Subcutaneous abdominal adipose tissue (tissue), 5 donors: Measurements from ENCODE around the gene FATE1.

Experiments
- H3K27ac ChIP-seq: one replicate; pipeline ENCODE4 v1.7.0; 2013; ENCODE audit warnings: low read depth, mild to moderate bottlenecking, inconsistent platforms, low read length, moderate library complexity
- H3K27me3 ChIP-seq, 5 donors: one replicate each; pipeline ENCODE4 v1.7.0; 2013; ENCODE audit warnings: low read length in 5 of 5, inconsistent platforms in 1 of 5; ENCODE audit not compliant: control insufficient read depth in 5 of 5, insufficient read depth in 4 of 5
- H3K36me3 ChIP-seq, 5 donors: one replicate each; pipeline ENCODE4 v1.7.0; 2013; ENCODE audit warnings: low read length in 5 of 5; ENCODE audit not compliant: control insufficient read depth in 5 of 5, insufficient read depth in 5 of 5
- H3K4me1 ChIP-seq, 5 donors: one replicate each; pipeline ENCODE4 v1.7.0; 2013; ENCODE audit warnings: low read length in 5 of 5, mild to moderate bottlenecking in 3 of 5, moderate library complexity in 1 of 5; ENCODE audit not compliant: control insufficient read depth in 5 of 5, insufficient read depth in 5 of 5
- H3K4me3 ChIP-seq, 5 donors: one replicate each; pipeline ENCODE4 v1.7.0; 2013; ENCODE audit warnings: low read length in 5 of 5, low read depth in 1 of 5
- H3K9ac ChIP-seq, 5 donors: one replicate each; pipeline ENCODE4 v1.7.0; 2013; ENCODE audit warnings: low read length in 5 of 5, mild to moderate bottlenecking in 4 of 5, moderate library complexity in 3 of 5
- H3K9me3 ChIP-seq, 5 donors: one replicate each; pipeline ENCODE4 v1.7.0; 2013; ENCODE audit warnings: low read length in 5 of 5; ENCODE audit not compliant: control insufficient read depth in 5 of 5
- donor health status: healthy.
- donor health status: healthy.
- donor health status: healthy.
- donor health status: healthy.
- donor health status: healthy.

Gene FATE1, protein sequence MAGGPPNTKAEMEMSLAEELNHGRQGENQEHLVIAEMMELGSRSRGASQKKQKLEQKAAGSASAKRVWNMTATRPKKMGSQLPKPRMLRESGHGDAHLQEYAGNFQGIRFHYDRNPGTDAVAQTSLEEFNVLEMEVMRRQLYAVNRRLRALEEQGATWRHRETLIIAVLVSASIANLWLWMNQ

DNA sequence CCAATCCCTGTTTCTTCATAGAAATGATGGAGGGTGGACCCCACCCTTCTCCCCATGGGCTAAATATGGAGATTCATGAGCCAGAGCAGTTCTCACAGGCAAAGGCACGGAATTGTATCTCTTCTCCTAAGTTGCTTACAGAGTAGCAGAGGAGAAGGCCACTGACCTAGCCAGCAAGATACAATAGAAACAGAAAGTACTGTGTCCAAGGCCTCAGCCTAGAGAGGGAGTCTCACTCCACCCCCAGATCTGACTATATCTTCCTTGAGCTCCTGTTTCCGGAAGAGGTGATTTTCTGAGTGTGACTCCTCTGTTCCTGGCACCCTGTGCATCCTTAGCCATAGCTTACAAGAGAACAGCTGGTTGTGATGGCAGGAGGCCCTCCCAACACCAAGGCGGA is at the start of gene FATE1:
Gene FATE1, plus strand, starts transcription at position 284 of the 400 bp plus-strand sequence. Its CDS starts 85 bp downstream, at position 369.
- peaks cover 0 to 24% (median 5%) of the 10 kb centered on the region in 5 donors for H3K4me1 ChIP-seq
- H3K9me3 ChIP-seq: no peaks in the 10 kb centered on the region
- H3K9ac ChIP-seq: no peak within 1 kb of the TSS
- no peaks in the 10 kb centered on the region for H3K36me3 ChIP-seq
- peaks cover 8 to 24% (median 10%) of the 10 kb centered on the region in 5 donors for H3K27me3 ChIP-seq
- H3K27ac ChIP-seq: no peak within 1 kb of the TSS
- H3K4me3 ChIP-seq: no peak within 1 kb of the TSS

DNA sequence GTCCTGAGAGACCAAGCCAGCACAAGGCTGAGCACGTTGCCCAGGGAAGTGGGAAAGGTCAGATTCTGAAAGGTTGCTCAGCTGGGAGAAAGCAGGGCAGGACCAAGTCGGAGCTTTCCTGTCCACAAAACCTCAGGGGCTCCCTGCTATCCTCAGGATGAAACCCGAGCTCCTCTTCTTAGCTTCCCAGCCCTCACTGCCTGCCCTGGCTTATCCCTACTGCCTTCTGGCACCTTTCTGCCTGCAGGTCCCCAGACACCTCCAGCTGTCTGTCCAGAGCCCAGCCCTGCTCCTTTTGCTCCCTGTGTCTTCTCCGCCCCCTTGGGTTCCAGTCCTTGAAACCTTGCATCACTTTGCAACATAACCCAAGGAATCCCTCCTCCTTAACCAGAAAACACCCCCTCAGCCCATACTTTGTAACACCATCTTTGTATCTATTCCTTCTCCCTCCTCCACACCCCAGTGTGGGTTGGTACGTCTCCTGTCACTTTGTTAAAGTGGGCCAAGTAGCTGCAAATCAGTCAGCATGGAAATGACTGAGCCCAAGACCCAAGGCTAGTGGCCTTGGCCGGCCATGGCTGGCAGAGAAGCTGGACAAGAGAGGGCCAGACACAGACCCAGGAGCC is 40.6 kb upstream of the FATE1 start:
- Histone ChIP-seq H3K27ac (no peak overlapping the region), H3K36me3 (no peaks in the 10 kb centered on the region), H3K9ac (no peak overlapping the region), H3K4me1 (no peaks in the 10 kb centered on the region), H3K4me3 (no peak overlapping the region), H3K27me3 (peaks cover 9 to 25% (median 24%) of the 10 kb centered on the region in 5 donors), H3K9me3 (no peaks in the 10 kb centered on the region)

DNA sequence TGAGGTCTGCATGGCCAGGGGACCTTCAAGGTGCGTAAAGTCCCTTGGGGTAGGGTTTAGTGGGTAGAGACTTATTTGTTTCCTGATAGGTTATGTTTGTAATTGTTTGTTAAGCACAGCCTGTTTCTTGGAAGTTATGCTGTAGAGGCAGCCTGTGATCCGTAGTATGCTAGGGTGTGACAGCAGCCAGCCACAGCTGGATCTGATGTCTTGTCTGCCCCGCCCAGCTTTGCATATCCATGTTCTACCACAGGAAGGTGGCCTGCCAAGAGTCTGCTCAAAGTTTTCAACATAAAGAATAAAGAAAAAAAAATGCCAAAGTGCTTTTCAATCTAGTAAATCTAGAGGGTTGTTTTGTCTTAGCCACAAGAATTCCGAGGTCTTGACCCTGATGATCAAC is 39.6 kb upstream of the FATE1 start:
- no peaks in the 10 kb centered on the region for H3K9me3 ChIP-seq
- no peak overlapping the region for H3K4me3 ChIP-seq
- no peaks in the 10 kb centered on the region for H3K4me1 ChIP-seq
- H3K9ac ChIP-seq: no peak overlapping the region
- no peak overlapping the region for H3K27ac ChIP-seq
- no peaks in the 10 kb centered on the region for H3K36me3 ChIP-seq
- H3K27me3 ChIP-seq: peaks cover 9 to 27% (median 24%) of the 10 kb centered on the region in 5 donors

DNA sequence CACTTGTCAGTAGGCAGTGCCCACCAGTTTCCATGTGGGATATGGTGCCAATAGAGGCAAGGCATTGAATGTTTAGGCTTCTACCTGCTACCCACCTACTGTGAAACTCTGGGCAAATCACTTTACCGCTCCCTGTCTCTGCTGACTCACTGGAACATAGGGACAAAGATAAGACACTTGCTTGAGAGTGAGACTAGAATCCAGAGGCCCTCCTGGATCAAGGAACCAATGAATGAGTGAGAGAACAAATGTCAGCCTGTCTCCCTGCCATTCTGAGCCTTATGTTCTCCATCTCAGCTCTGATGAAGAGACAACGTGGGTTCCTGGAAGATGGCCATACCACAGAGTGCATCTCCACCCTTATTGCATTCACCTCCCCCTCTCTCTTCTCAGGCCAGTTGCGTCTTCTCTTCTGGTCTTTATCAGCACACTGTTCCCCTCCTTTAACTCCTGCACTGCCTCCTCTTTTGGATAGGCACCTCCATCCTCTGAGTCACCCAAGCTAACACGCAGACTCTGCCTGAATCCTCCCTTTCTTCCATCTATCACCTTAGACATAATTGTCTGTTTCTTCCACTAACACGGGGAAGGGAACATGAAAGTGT is 35.9 kb upstream of the FATE1 start:
- no peak overlapping the region for H3K4me3 ChIP-seq
- H3K9ac ChIP-seq: no peak overlapping the region
- H3K4me1 ChIP-seq: no peaks in the 10 kb centered on the region
- no peak overlapping the region for H3K27ac ChIP-seq
- no peaks in the 10 kb centered on the region for H3K36me3 ChIP-seq
- no peaks in the 10 kb centered on the region for H3K9me3 ChIP-seq
- H3K27me3 ChIP-seq: peaks cover 5 to 21% (median 7%) of the 10 kb centered on the region in 5 donors

DNA sequence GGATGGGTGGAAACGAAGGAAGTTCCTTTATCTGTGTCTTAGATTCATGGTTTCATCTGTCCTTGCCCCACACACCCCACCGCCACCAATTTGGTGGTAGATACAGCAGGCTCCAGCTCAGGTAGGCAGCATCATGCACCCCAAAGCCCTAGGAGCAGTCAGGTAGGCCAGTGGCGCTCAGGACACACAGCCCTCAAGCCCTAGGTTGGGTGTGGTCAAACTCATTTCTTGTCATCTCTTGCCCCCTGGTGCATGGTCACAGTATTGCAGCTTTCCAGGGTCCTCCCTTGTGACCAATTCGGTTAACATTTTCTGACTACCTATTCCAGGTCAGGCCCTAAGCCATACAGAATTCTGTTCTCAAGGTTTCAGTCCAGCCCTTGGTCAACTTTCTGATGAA is 35.0 kb upstream of the FATE1 start:
- Histone ChIP-seq H3K9me3 (no peaks in the 10 kb centered on the region), H3K27me3 (peaks cover 5 to 21% (median 7%) of the 10 kb centered on the region in 5 donors), H3K36me3 (no peaks in the 10 kb centered on the region)

DNA sequence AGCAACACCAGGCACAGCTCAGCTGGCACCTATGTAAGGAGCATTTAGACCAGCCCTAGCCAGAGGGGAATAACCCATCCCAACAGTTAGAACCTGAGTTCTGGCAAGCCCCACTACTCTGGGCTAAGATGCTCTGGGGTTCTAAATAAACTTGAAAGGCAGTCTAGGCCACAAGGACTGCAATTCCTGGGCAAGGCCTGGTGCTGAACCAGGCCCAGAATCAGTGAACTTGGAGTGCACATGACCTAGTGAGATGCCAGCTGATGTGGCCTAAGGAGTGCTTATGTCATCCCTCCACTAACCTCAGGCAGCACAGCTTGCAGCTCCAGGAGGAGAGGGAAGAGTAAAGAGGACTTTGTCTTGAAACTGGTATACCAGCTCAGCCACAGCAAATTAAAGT is 28.2 kb upstream of the FATE1 start:
- peaks cover 0 to 3% (median 3%) of the 10 kb centered on the region in 5 donors for H3K27me3 ChIP-seq
- no peaks in the 10 kb centered on the region for H3K9me3 ChIP-seq
- H3K27ac ChIP-seq: no peak overlapping the region
- H3K4me3 ChIP-seq: no peak overlapping the region
- no peaks in the 10 kb centered on the region for H3K36me3 ChIP-seq
- no peak overlapping the region for H3K9ac ChIP-seq
- no peaks in the 10 kb centered on the region for H3K4me1 ChIP-seq

More for the DNA sequence above, 35.0 kb upstream of the FATE1 start:
- Histone ChIP-seq H3K27ac (no peak overlapping the region), H3K4me3 (no peak overlapping the region), H3K9ac (no peak overlapping the region), H3K4me1 (no peaks in the 10 kb centered on the region)

DNA sequence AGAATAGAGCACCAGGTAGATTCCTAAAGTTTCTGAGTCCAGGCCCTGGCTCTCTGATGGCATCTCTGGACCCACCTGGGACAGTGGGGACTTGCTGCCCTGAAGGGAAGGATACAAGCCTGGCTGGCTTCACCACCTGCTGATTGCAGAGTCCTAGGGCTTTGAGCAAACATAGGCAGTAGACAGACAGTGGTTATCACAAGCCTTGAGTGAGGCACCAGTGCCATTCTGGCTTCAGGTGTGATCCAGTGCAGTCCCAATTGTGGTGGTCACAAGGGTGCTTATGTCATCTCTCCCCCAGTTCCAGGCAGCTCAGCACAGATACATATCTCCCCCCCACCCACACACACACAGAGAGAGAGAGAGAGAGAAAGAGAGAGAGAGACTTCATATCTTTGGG is 27.1 kb upstream of the FATE1 start:
- Histone ChIP-seq H3K9me3 (no peaks in the 10 kb centered on the region), H3K27ac (no peak overlapping the region), H3K4me1 (no peaks in the 10 kb centered on the region), H3K9ac (no peak overlapping the region), H3K36me3 (no peaks in the 10 kb centered on the region), H3K27me3 (peaks cover 0 to 7% (median 3%) of the 10 kb centered on the region in 5 donors), H3K4me3 (no peak overlapping the region)

DNA sequence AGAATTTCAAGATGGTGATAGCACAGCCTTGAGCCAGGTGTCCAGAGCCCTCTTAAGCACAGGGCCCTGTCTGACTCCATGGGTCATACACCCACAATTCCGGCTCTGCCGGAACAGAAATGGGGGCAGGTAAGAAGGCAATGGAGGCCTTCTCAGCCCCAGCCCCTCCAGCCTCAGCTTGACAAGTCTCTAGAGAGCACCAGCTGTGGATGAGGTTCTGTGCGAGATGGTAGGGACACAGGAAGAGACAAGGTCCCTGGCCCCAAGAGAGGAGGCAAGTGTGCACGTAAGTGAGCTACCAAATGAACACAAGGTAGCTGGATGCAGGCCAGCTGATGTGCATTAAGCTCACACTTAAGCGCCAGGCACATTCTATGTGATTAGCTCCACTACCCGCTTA is 23.0 kb upstream of the FATE1 start:
- H3K36me3 ChIP-seq: no peaks in the 10 kb centered on the region
- no peak overlapping the region for H3K27ac ChIP-seq
- H3K9me3 ChIP-seq: no peaks in the 10 kb centered on the region
- no peak overlapping the region for H3K4me3 ChIP-seq
- H3K27me3 ChIP-seq: peaks cover 5 to 18% (median 15%) of the 10 kb centered on the region in 5 donors
- H3K4me1 ChIP-seq: peaks cover 0 to 7% (median 0%) of the 10 kb centered on the region in 5 donors
- H3K9ac ChIP-seq: no peak overlapping the region

DNA sequence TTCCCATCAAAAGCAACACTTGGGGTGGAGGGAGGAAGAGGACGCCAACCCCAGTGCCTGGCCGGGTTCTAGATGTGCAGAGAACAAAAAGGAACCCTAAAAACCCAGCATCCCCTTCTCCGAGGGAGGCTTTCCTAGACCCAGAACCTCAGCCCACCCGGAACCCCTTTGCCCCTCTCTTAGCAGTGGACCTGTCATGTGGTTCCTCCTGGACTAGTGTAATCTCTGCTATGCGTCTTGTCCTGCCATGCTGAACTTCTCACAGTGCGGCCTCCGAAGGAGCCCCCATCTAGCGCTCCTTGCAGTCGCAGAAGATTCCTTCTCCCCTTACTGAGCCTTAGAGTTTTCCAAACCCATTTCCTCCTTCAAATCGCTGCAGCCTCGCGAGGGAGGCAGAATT is 21.7 kb upstream of the FATE1 start:
- Histone ChIP-seq H3K4me3 (no peak overlapping the region), H3K9me3 (no peaks in the 10 kb centered on the region), H3K4me1 (peaks cover 0 to 7% (median 0%) of the 10 kb centered on the region in 5 donors), H3K27me3 (peaks cover 9 to 27% (median 18%) of the 10 kb centered on the region in 5 donors), H3K36me3 (no peaks in the 10 kb centered on the region), H3K27ac (no peak overlapping the region), H3K9ac (no peak overlapping the region)
